HepG2 (cell line): Measurements from ENCODE around the gene NFATC2. TPM values are rescaled to one million over a fixed set of nuclear protein-coding genes. Genes with fewer than 3 reads are reported as not detected.
A peak's percentile ranks its signal among the peaks of the same experiment; 100 is the strongest.

Experiments used
- ATAC-seq: fragments of 200-7000 bp; cut with Tn5 transposase; 3 replicates; pipeline ENCODE4 v1.9.1; 2020; ENCODE audit warnings: mild to moderate bottlenecking, moderate library complexity
- BruUV-seq: library from RNA; stranded (reverse); fragments of 400-500 nt; replicated peaks from 2 replicates; lab custom pipeline; 2021; lab: Mats Ljungman, UMichigan
- CTCF ChIA-PET: fragments of 300-600 bp; formaldehyde crosslinking; extraction: SDS; loops from one replicate; lab custom pipeline; 2021; ENCODE audit warnings: low total read pairs, inconsistent platforms, low intra/inter-chr PET ratio; lab: Yijun Ruan, JAX
- POLR2A ChIA-PET: fragments of 350-600 bp; sonication (Branson Sonifier 250); formaldehyde crosslinking; loops from one replicate; lab custom pipeline; 2020; ENCODE audit warnings: antibody characterized with exemption, inconsistent platforms; lab: Yijun Ruan, JAX
- DNase-seq: peaks from one replicate; pipeline ENCODE4 v3.0.0-alpha.2; 2015; ENCODE audit warnings: low spot score
- FAIRE-seq: peaks from 3 replicates; lab custom pipeline; 2011; peaks lifted over from hg19 to GRCh38; lab: Jason Lieb, UNC
- H2AFZ ChIP-seq: one replicate; pipeline ENCODE4 v1.6.1; 2011; ENCODE audit warnings: low read length, inconsistent platforms
- H3K27ac ChIP-seq: fragments of 300-600 bp; 3 replicates; pipeline ENCODE4 v1.8.0; 2011; ENCODE audit warnings: mixed run types, mild to moderate bottlenecking, mixed read lengths, low read length, inconsistent platforms; ENCODE audit not compliant: insufficient read depth; ENCODE audit errors: extremely low read length
- H3K27me3 ChIP-seq, 2 experiments: fragments of 200-600 bp in 1 of 2; 2 replicates in 1 of 2; 3 replicates in 1 of 2; pipeline versions ENCODE4 v1.6.0 to v1.8.0; 2011; ENCODE audit warnings: low read length in 2 of 2, mild to moderate bottlenecking in 2 of 2, moderate library complexity in 2 of 2, inconsistent platforms in 1 of 2; ENCODE audit not compliant: insufficient read depth in 2 of 2, control insufficient read depth in 1 of 2
- H3K36me3 ChIP-seq, 2 experiments: fragments of 200-600 bp in 1 of 2; replicated peaks in 1 of 2; 2 replicates in 1 of 2; 3 replicates in 1 of 2; pipeline versions ENCODE4 v1.5.1 to v1.8.0; 2011; ENCODE audit warnings: low read length in 2 of 2, inconsistent platforms in 1 of 2; ENCODE audit not compliant: insufficient read depth in 2 of 2, control insufficient read depth in 1 of 2
- H3K4me1 ChIP-seq: 2 replicates; pipeline ENCODE4 v1.5.1; 2012; ENCODE audit warnings: low read length, inconsistent platforms; ENCODE audit not compliant: insufficient read depth
- H3K4me2 ChIP-seq: 2 replicates; pipeline ENCODE4 v1.6.0; 2011; ENCODE audit warnings: low read depth, low read length, inconsistent platforms
- H3K4me3 ChIP-seq, 3 experiments: fragments of 200-600 bp in 1 of 3; sonication (generic), shearing (Covaris generic) in 1 of 3; replicated peaks in 1 of 3; 2 replicates each; pipeline ENCODE4 v1.5.1; 2011 to 2016; ENCODE audit warnings: low read length in 3 of 3, inconsistent platforms in 2 of 3, low read depth in 2 of 3, mild to moderate bottlenecking in 2 of 3, control low read depth in 1 of 3, mixed read lengths in 1 of 3; ENCODE audit not compliant: insufficient read depth in 1 of 3
- H3K79me2 ChIP-seq: one replicate; pipeline ENCODE4 v1.6.1; 2011; ENCODE audit warnings: low read length, inconsistent platforms; ENCODE audit not compliant: insufficient read depth
- H3K9ac ChIP-seq: 2 replicates; pipeline ENCODE4 v1.6.0; 2011; ENCODE audit warnings: mild to moderate bottlenecking, low read depth, low read length, inconsistent platforms; ENCODE audit not compliant: insufficient read depth
- H3K9me3 ChIP-seq: 2 replicates; pipeline ENCODE4 v1.5.1; 2012; ENCODE audit warnings: mild to moderate bottlenecking, low read length
- H4K20me1 ChIP-seq: 2 replicates; pipeline ENCODE4 v1.6.0; 2011; ENCODE audit warnings: inconsistent platforms, mild to moderate bottlenecking, low read length, moderate library complexity; ENCODE audit not compliant: insufficient read depth
- ATF3 ChIP-seq: sonication (generic); formaldehyde crosslinking; IDR thresholded peaks from 2 replicates; pipeline ENCODE4 v1.4.0; 2020; ENCODE audit warnings: missing genetic modification reagents
- CCAR2 ChIP-seq: fragments of 200-400 bp; formaldehyde crosslinking; optimal IDR thresholded peaks from 2 replicates; pipeline ENCODE3; 2018; ENCODE audit warnings: low read depth, mild to moderate bottlenecking, low read length, moderate library complexity
- CENPT ChIP-seq: sonication (generic); formaldehyde crosslinking; IDR thresholded peaks from 2 replicates; pipeline ENCODE4 v1.8.0; 2022; ENCODE audit warnings: low read depth, mild to moderate bottlenecking, moderate library complexity, missing genetic modification reagents
- DR1 ChIP-seq: sonication (generic); formaldehyde crosslinking; IDR thresholded peaks from 2 replicates; pipeline ENCODE4 v1.8.0; 2021; ENCODE audit warnings: mild to moderate bottlenecking, missing genetic modification reagents, inconsistent platforms
- ERF ChIP-seq: IDR thresholded peaks from 2 replicates; pipeline ENCODE4 v1.6.1; 2018; ENCODE audit warnings: missing biosample characterization, missing genetic modification reagents
- FOXO1 ChIP-seq: sonication (generic); formaldehyde crosslinking; IDR thresholded peaks from 2 replicates; pipeline ENCODE4 v1.4.0; 2020; ENCODE audit warnings: missing genetic modification reagents
- KDM6A ChIP-seq: IDR thresholded peaks from 2 replicates; pipeline ENCODE4 v1.6.1; 2016; ENCODE audit warnings: low read depth
- MXD4 ChIP-seq: IDR thresholded peaks from 2 replicates; pipeline ENCODE4 v1.6.1; 2016; ENCODE audit warnings: mild to moderate bottlenecking, missing biosample characterization, missing genetic modification reagents
- MYC ChIP-seq: sonication (generic); formaldehyde crosslinking; IDR thresholded peaks from 2 replicates; pipeline ENCODE4 v1.9.0; 2021; ENCODE audit warnings: missing genetic modification reagents, borderline replicate concordance
- PAXIP1 ChIP-seq: sonication (generic); formaldehyde crosslinking; conservative IDR thresholded peaks from 2 replicates; pipeline ENCODE4 v1.4.0; 2020; ENCODE audit warnings: mild to moderate bottlenecking, missing genetic modification reagents, moderate library complexity
- SIX1 ChIP-seq: sonication (generic); formaldehyde crosslinking; IDR thresholded peaks from 2 replicates; pipeline ENCODE4 v1.4.0; 2020; ENCODE audit warnings: missing genetic modification reagents, borderline replicate concordance
- SNAI1 ChIP-seq: sonication (generic); formaldehyde crosslinking; IDR thresholded peaks from 2 replicates; pipeline ENCODE4 v1.5.0; 2020; ENCODE audit warnings: mild to moderate bottlenecking, missing genetic modification reagents, borderline replicate concordance
- TRIM22 ChIP-seq: fragments of 450-650 bp; IDR thresholded peaks from 2 replicates; pipeline ENCODE4 v1.6.1; 2017
- YEATS4 ChIP-seq: sonication (generic); formaldehyde crosslinking; IDR thresholded peaks from 2 replicates; pipeline ENCODE4 v1.4.0; 2020; ENCODE audit warnings: missing genetic modification reagents, borderline replicate concordance
- ZBTB7B ChIP-seq: sonication (generic); formaldehyde crosslinking; IDR thresholded peaks from 2 replicates; pipeline ENCODE4 v1.4.0; 2020; ENCODE audit warnings: missing genetic modification reagents
- ZGPAT ChIP-seq: IDR thresholded peaks from 2 replicates; pipeline ENCODE4 v1.6.1; 2016; ENCODE audit warnings: mild to moderate bottlenecking
- ZNF468 ChIP-seq: sonication (generic); formaldehyde crosslinking; IDR thresholded peaks from 2 replicates; pipeline ENCODE4 v1.8.0; 2022; ENCODE audit warnings: mild to moderate bottlenecking, moderate library complexity, missing genetic modification reagents
- ZNF670 ChIP-seq: sonication (generic); formaldehyde crosslinking; IDR thresholded peaks from 2 replicates; pipeline ENCODE4 v1.8.0; 2022; ENCODE audit warnings: mild to moderate bottlenecking, missing genetic modification reagents, borderline replicate concordance
- ZNF891 ChIP-seq: sonication (generic); formaldehyde crosslinking; IDR thresholded peaks from 2 replicates; pipeline ENCODE4 v1.5.0; 2020; ENCODE audit warnings: mild to moderate bottlenecking, missing genetic modification reagents
- WGBS: methylation state at CpG from one replicate; pipeline ENCODE4 v1.1.6; 2017; ENCODE audit warnings: low lambda C conversion rate; 5-methylcytosine and 5-hydroxymethylcytosine counted together
- in situ Hi-C: cut with HindIII; loops from 2 replicates; pipeline ENCODE4 v1.10.0; 2017; ENCODE audit warnings: low pct_unique_long_range_greater_than_20kb; ENCODE audit not compliant: extremely low pct_ligation_motif_present
- intact Hi-C: fragments of 100-400 bp; cut with micrococcal nuclease; formaldehyde crosslinking; loops from one replicate; pipeline ENCODE4 v1.10.0; 2022; ENCODE audit not compliant: unreplicated experiment
- polyA plus RNA-seq, 8 experiments: library from polyadenylated mRNA; depleted of rRNA in 3 of 8; stranded (reverse) in 7 of 8; unstranded in 1 of 8; fragments of >200 nt; fragmentation: Illumina TruSeq in 4 of 8; extraction: Trizol in 4 of 8; gene quantifications; 2 replicates each; pipeline versions ENCODE4 v1.2.1 to v1.2.3, GENCODE V29; 2011 to 2016; ENCODE audit warnings: low read depth in 4 of 8, missing spikeins in 1 of 8, mixed read lengths in 1 of 8; ENCODE audit not compliant: insufficient read depth in 1 of 8
- total RNA-seq, 5 experiments: library from RNA; depleted of rRNA; stranded (reverse); fragments of >200 nt; fragmentation: Illumina TruSeq; extraction: Trizol; gene quantifications; 2 replicates each; pipeline ENCODE4 v1.2.3, GENCODE V29; 2016; ENCODE audit warnings: low read depth in 1 of 5

Gene NFATC2
- total and polyA plus RNA-seq, 2 of the 13 experiments (the other 11 are each of a cell fraction or from before 2014, with no cell fraction given), result 1.9 to 3.3 TPM

GRCh38 chr20:51446656-51447055, 95.9 kb downstream of the NFATC2 start:
- 21% methylated on average over 10 of the region's 10 CpGs for WGBS
- intact Hi-C loops (loop anchor here (1.0 kb wide), 1 partner anchor 33 kb away; no protein-coding TSS in a partner anchor), in situ Hi-C loops (no loop called here)
- ATAC-seq, result peak; percentile 96
- peaks cover 8% of the 10 kb centered on the region; the same call in 1 of the 2 replicates for H4K20me1 ChIP-seq
- H3K79me2 ChIP-seq, result no peaks in the 10 kb centered on the region
- ChIA-PET CTCF (no interaction called here), POLR2A (interaction anchor here (1.5 kb wide), 1 partner anchor 10 kb away, joined by 6 read pairs; no protein-coding TSS in a partner anchor)
- H3K27me3 ChIP-seq, result no peaks in the 10 kb centered on the region
- H3K9me3 ChIP-seq, result no peaks in the 10 kb centered on the region
- H3K4me2 ChIP-seq, result peak overlapping the region; percentile 14
- peaks cover 23% of the 10 kb centered on the region for H3K4me1 ChIP-seq
- peaks cover 0 to 3% of the 10 kb centered on the region in 2 experiments; a peak in 1 of 5 replicates for H3K36me3 ChIP-seq
- H3K9ac ChIP-seq, result no peak overlapping the region
- DNase-seq, result peak; percentile 82
- H3K27ac ChIP-seq, result no peak overlapping the region
- BruUV-seq, result no TSS peak
- no peak overlapping the region for H2AFZ ChIP-seq
- H3K4me3 ChIP-seq, result no peak overlapping the region
- peak; percentile 32 for FAIRE-seq
- TF ChIP-seq SNAI1 (CRISPR knock-in tag) (no peak), CENPT (CRISPR knock-in tag) (no peak), MXD4 (CRISPR knock-in tag) (no peak), ERF (CRISPR knock-in tag) (peak; percentile 60; the same call in 1 of the 2 replicates), ZNF468 (CRISPR knock-in tag) (no peak), CCAR2 (peak; percentile 42), FOXO1 (peak; percentile 43; the same call in 1 of the 2 replicates), ATF3 (peak; percentile 84), TRIM22 (no peak), SIX1 (no peak), ZNF670 (CRISPR knock-in tag) (peak; percentile 17; the same call in 1 of the 2 replicates), ZGPAT (peak; percentile 29; the same call in 1 of the 2 replicates), PAXIP1 (CRISPR knock-in tag) (peak; percentile 46; the same call in 1 of the 2 replicates), ZBTB7B (CRISPR knock-in tag) (peak; percentile 50; the same call in 1 of the 2 replicates), YEATS4 (CRISPR knock-in tag) (0 out of 2 replicates have a peak, but pooled peaks have one; percentile 28), DR1 (no peak), KDM6A (CRISPR knock-in tag) (0 out of 2 replicates have a peak, but pooled peaks have one; percentile 19), ZNF891 (CRISPR knock-in tag) (no peak), MYC (CRISPR knock-in tag) (peak; percentile 31; the same call in 1 of the 2 replicates)
